Loucy (cell line): Measurements from ENCODE around the gene XRCC4.

Experiments used
- EZH2phosphoT487 ChIP-seq: fragments of 200-600 bp; IDR thresholded peaks from 2 replicates; pipeline ENCODE4 v1.6.1; 2018; ENCODE audit warnings: antibody characterized with exemption, mild to moderate bottlenecking, moderate library complexity, borderline replicate concordance
- TF ChIP-seq, protein P1 (sequence below): fragments of 200-600 bp; sonication (generic); conservative IDR thresholded peaks from 2 replicates; pipeline ENCODE4 v1.5.1; 2014; ENCODE audit warnings: mild to moderate bottlenecking, antibody characterized with exemption, low read length

DNA sequence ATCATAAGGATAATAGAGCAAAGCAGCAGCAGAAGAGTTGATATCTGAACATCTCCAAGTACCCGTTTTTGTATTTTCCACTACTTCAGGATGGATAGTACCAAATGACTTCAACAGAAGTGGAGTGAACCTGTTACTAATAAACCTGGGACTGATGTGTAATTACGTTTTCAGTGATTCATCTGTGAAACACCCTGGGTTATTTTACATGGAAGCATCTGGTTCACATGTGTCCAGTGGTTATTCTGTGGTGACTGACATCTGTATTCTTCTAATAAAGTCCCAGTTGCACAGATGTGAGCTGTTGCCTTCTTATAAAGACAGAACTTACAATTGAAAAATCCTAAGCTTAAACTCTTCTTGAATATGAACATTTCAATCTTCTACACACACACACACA is 254.5 kb downstream of the XRCC4 start:
- TF ChIP-seq, protein P1, sequence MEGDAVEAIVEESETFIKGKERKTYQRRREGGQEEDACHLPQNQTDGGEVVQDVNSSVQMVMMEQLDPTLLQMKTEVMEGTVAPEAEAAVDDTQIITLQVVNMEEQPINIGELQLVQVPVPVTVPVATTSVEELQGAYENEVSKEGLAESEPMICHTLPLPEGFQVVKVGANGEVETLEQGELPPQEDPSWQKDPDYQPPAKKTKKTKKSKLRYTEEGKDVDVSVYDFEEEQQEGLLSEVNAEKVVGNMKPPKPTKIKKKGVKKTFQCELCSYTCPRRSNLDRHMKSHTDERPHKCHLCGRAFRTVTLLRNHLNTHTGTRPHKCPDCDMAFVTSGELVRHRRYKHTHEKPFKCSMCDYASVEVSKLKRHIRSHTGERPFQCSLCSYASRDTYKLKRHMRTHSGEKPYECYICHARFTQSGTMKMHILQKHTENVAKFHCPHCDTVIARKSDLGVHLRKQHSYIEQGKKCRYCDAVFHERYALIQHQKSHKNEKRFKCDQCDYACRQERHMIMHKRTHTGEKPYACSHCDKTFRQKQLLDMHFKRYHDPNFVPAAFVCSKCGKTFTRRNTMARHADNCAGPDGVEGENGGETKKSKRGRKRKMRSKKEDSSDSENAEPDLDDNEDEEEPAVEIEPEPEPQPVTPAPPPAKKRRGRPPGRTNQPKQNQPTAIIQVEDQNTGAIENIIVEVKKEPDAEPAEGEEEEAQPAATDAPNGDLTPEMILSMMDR: no peak
- no peak for TF ChIP-seq EZH2phosphoT487
